Suprapubic skin (tissue), 4 donors: Measurements from ENCODE around the gene RBL1.

ENCODE experiments used
- EP300 ChIP-seq: sonication (generic); formaldehyde crosslinking; IDR thresholded peaks from one replicate; pipeline ENCODE4 v1.6.1; 2017; ENCODE audit warnings: antibody characterized with exemption
- POLR2A ChIP-seq, 2 donors: fragments of 450-650 bp; IDR thresholded peaks; one replicate each; pipeline ENCODE4 v1.6.1; 2017; ENCODE audit warnings: antibody characterized with exemption in 2 of 2, mild to moderate bottlenecking in 2 of 2, moderate library complexity in 2 of 2
- POLR2AphosphoS5 ChIP-seq, 3 donors: sonication (generic); formaldehyde crosslinking; IDR thresholded peaks; one replicate each; pipeline ENCODE4 v1.6.1; 2017; ENCODE audit warnings: antibody characterized with exemption in 3 of 3
- TF ChIP-seq, protein P1 (sequence below), 2 donors: fragments of 200-600 bp in 1 of 2; fragments of 450-650 bp in 1 of 2; sonication (generic) in 1 of 2; IDR thresholded peaks; one replicate each; pipeline ENCODE4 v1.5.1; 2016 to 2019; ENCODE audit warnings: antibody characterized with exemption in 2 of 2, mild to moderate bottlenecking in 1 of 2, moderate library complexity in 1 of 2

DNA sequence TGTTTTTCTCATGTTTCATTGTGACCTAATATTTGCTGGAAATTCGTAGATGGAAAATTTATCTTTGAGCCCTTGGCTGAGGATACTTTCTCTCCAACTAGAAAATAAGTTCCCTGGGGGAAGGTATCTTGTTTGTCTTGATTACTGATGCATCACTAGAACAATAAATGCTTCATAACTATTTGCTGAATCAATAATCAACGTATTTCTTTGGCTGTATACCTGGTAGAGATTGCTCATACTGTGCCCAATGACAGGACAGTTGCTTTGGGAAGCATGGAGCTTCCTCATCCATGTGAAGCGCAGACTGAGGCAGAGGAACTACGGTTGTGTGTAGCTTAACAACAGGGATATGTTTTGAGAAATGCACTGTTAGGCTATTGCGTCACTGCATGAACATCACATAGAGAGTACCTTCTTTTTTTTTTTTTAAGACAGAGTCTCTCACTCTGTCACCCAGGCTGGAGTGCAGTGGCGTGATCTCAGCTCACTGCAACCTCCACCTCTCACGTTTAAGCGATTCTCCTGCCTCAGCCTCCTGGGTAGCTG, 49.1 kb upstream of the RBL1 start:
- TF ChIP-seq, protein P1, sequence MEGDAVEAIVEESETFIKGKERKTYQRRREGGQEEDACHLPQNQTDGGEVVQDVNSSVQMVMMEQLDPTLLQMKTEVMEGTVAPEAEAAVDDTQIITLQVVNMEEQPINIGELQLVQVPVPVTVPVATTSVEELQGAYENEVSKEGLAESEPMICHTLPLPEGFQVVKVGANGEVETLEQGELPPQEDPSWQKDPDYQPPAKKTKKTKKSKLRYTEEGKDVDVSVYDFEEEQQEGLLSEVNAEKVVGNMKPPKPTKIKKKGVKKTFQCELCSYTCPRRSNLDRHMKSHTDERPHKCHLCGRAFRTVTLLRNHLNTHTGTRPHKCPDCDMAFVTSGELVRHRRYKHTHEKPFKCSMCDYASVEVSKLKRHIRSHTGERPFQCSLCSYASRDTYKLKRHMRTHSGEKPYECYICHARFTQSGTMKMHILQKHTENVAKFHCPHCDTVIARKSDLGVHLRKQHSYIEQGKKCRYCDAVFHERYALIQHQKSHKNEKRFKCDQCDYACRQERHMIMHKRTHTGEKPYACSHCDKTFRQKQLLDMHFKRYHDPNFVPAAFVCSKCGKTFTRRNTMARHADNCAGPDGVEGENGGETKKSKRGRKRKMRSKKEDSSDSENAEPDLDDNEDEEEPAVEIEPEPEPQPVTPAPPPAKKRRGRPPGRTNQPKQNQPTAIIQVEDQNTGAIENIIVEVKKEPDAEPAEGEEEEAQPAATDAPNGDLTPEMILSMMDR (IDR thresholded peaks at IDR 0.05) = no peak
- TF ChIP-seq POLR2AphosphoS5 (IDR thresholded peaks at IDR 0.05) = no peak
- TF ChIP-seq POLR2A (IDR thresholded peaks at IDR 0.05) = no peak
- no peak for TF ChIP-seq EP300
